PC-3 (cell line): ENCODE measurements around the gene ATP5F1B.

Experiments used
- CTCF ChIP-seq: fragments of 300-600 bp; sonication (generic); conservative IDR thresholded peaks from 2 replicates; pipeline ENCODE4 v1.5.1; 2017; ENCODE audit warnings: antibody characterized with exemption, low read depth, mild to moderate bottlenecking, low read length
- EZH2phosphoT487 ChIP-seq: fragments of 300-600 bp; sonication (generic); IDR thresholded peaks from 2 replicates; pipeline ENCODE4 v1.6.1; 2018; ENCODE audit warnings: mild to moderate bottlenecking, antibody characterized with exemption, low read length, borderline replicate concordance

- no peak for TF ChIP-seq CTCF
- TF ChIP-seq EZH2phosphoT487: no peak
These were observed 15.8 kb upstream of the ATP5F1B start for GRCh38 chr12:56661560-56661959.
